HG02642 (cell line): ENCODE results near the gene KISS1R.

Experiments
- ATAC-seq: cut with Tn5 transposase; IDR thresholded peaks from one replicate; pipeline ENCODE4 v1.9.1; 2021; ENCODE audit warnings: mild to moderate bottlenecking; ENCODE audit not compliant: unreplicated experiment, poor library complexity

The KISS1R gene

GRCh38 chr19:899336-900042, 17.6 kb upstream of the KISS1R start:
- ATAC-seq = no peak

- ATAC-seq = no peak
Observed at GRCh38 chr19:900043-900301, 17.2 kb upstream of the KISS1R start.

GRCh38 chr19:900302-901111, 16.6 kb upstream of the KISS1R start:
- ATAC-seq = no peak

- no peak for ATAC-seq
Observed at GRCh38 chr19:901216-902092, 15.7 kb upstream of the KISS1R start.

- ATAC-seq = no peak
Observed at GRCh38 chr19:902093-902370, 15.1 kb upstream of the KISS1R start.

GRCh38 chr19:902446-903226, 14.5 kb upstream of the KISS1R start:
- ATAC-seq = no peak

GRCh38 chr19:903266-903797, 13.8 kb upstream of the KISS1R start:
- ATAC-seq = no peak

- ATAC-seq = no peak
Observed at GRCh38 chr19:904545-904944, 12.6 kb upstream of the KISS1R start.

GRCh38 chr19:906480-906879, 10.7 kb upstream of the KISS1R start:
- ATAC-seq = no peak

- no peak for ATAC-seq
Observed at GRCh38 chr19:907183-907853, 9.8 kb upstream of the KISS1R start.

- no peak for ATAC-seq
Observed at GRCh38 chr19:911197-912033, 5.7 kb upstream of the KISS1R start.

- no peak for ATAC-seq
Observed at GRCh38 chr19:912181-913079, 4.7 kb upstream of the KISS1R start.

GRCh38 chr19:913080-913748, 3.9 kb upstream of the KISS1R start, which contains the start of gene R3HDM4:
Gene R3HDM4, minus strand, starts transcription at chr19:913219. Its CDS starts 62 bp downstream, at chr19:913157.
- peak; percentile 58 for ATAC-seq

GRCh38 chr19:916645-917322, 349 bp upstream of the KISS1R start:
- no peak for ATAC-seq

GRCh38 chr19:918152-918437, 962 bp downstream of the KISS1R start:
- no peak for ATAC-seq

- no peak for ATAC-seq
Observed at GRCh38 chr19:918481-919198, 1.5 kb downstream of the KISS1R start.
